Gastrocnemius medialis (tissue), 4 donors: Measurements from ENCODE around the gene PCDH9. TPM values are rescaled to one million over a fixed set of nuclear protein-coding genes. Genes with fewer than 3 reads are reported as not detected.

Source experiments
- ATAC-seq, 2 donors: fragments of 150-250 bp; one replicate each; pipeline ENCODE4 v1.9.1; 2016
- DNase-seq, 2 donors: peaks; one replicate each; pipeline ENCODE4 v3.0.0-alpha.2; 2019
- H3K27ac ChIP-seq, 4 donors: fragments of 200-600 bp; sonication (generic); 1 replicate in 1 of 4; 2 replicates in 3 of 4; pipeline ENCODE4 v1.5.1; 2016 to 2018; ENCODE audit warnings: mild to moderate bottlenecking in 2 of 4, moderate library complexity in 1 of 4
- H3K27me3 ChIP-seq, 3 donors: fragments of 200-600 bp; sonication (generic) in 2 of 3; 1 replicate in 1 of 3; 2 replicates in 2 of 3; pipeline versions ENCODE4 v1.5.1 to v1.6.0; 2016 to 2019; ENCODE audit warnings: mild to moderate bottlenecking in 1 of 3, moderate library complexity in 1 of 3
- H3K36me3 ChIP-seq, 2 donors: fragments of 200-600 bp; sonication (generic) in 1 of 2; one replicate each; pipeline ENCODE4 v1.5.1; 2017 to 2018
- H3K4me1 ChIP-seq, 2 donors: fragments of 200-600 bp; sonication (generic) in 1 of 2; one replicate each; pipeline ENCODE4 v1.5.1; 2016 to 2017; ENCODE audit warnings: mild to moderate bottlenecking in 2 of 2
- H3K4me3 ChIP-seq, 4 donors: fragments of 200-600 bp; sonication (generic) in 3 of 4; 1 replicate in 1 of 4; 2 replicates in 3 of 4; pipeline ENCODE4 v1.5.1; 2016 to 2019; ENCODE audit warnings: mild to moderate bottlenecking in 2 of 4
- H3K9me3 ChIP-seq, 3 donors: fragments of 200-600 bp; sonication (generic) in 2 of 3; 1 replicate in 1 of 3; 2 replicates in 2 of 3; pipeline ENCODE4 v1.5.1; 2016 to 2019
- POLR2A ChIP-seq, 2 donors: fragments of 450-650 bp; IDR thresholded peaks; one replicate each; pipeline ENCODE4 v1.6.1; 2017; ENCODE audit warnings: antibody characterized with exemption in 2 of 2, mild to moderate bottlenecking in 2 of 2, moderate library complexity in 2 of 2
- in situ Hi-C, 4 donors: fragments of 200-750 bp; cut with MboI; loops; one replicate each; pipeline versions ENCODE4 v1.15.0 to v1.8.0; 2017; ENCODE audit warnings: low sequenced_read_pairs in 4 of 4
- intact Hi-C: fragments of 100-400 bp; cut with DNase I; formaldehyde crosslinking; loops from one replicate; pipeline ENCODE4 v1.15.1; 2023; ENCODE audit warnings: low total_unique reads
- total RNA-seq, 4 donors: library from RNA; depleted of rRNA; stranded (reverse); fragments of >200 nt; gene quantifications; one replicate each; pipeline versions ENCODE4 v1.1.0 to v1.2.3, GENCODE V29; 2016
- TF ChIP-seq, protein P1 (sequence below), 5 experiments: fragments of 450-650 bp in 3 of 5; fragments of 200-600 bp in 2 of 5; sonication (generic) in 2 of 5; IDR thresholded peaks in 4 of 5; conservative IDR thresholded peaks in 1 of 5; 1 replicate in 4 of 5; 2 replicates in 1 of 5; pipeline ENCODE4 v1.5.1; 2016 to 2019; ENCODE audit warnings: antibody characterized with exemption in 5 of 5, mild to moderate bottlenecking in 3 of 5, moderate library complexity in 3 of 5

PCDH9 gene
- total RNA-seq, 4 donors from 2014 or later = 1.4 to 2.1 (median 1.9) TPM

DNA sequence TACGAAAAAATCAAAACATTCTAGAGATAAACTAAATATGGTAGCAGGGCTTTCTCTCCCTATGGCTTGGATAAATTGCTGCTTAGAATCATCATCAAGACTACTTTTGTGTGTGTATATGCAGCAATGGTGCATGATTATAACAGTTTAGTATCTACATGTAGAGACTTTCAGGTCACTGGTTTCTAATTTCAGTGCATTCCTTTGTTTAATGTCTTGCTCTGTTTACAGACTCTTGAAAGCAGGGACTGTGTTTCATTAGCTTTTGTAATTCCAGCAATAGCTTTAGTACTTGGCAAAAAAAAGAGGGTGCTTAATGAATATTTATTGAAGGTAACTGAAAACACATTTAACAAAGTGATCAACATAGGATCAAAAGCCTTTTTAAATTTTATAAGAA is 420.7 kb downstream of the PCDH9 start:
- Histone ChIP-seq H3K27me3 (no peaks in the 10 kb centered on the region), H3K27ac (no peak overlapping the region), H3K4me3 (no peak overlapping the region), H3K4me1 (no peaks in the 10 kb centered on the region), H3K9me3 (no peaks in the 10 kb centered on the region), H3K36me3 (no peaks in the 10 kb centered on the region)
- intact Hi-C loops (no loop called here), in situ Hi-C loops (no loop called here)
- DNase-seq = no peak
- ATAC-seq = no peak
- TF ChIP-seq, protein P1, sequence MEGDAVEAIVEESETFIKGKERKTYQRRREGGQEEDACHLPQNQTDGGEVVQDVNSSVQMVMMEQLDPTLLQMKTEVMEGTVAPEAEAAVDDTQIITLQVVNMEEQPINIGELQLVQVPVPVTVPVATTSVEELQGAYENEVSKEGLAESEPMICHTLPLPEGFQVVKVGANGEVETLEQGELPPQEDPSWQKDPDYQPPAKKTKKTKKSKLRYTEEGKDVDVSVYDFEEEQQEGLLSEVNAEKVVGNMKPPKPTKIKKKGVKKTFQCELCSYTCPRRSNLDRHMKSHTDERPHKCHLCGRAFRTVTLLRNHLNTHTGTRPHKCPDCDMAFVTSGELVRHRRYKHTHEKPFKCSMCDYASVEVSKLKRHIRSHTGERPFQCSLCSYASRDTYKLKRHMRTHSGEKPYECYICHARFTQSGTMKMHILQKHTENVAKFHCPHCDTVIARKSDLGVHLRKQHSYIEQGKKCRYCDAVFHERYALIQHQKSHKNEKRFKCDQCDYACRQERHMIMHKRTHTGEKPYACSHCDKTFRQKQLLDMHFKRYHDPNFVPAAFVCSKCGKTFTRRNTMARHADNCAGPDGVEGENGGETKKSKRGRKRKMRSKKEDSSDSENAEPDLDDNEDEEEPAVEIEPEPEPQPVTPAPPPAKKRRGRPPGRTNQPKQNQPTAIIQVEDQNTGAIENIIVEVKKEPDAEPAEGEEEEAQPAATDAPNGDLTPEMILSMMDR (IDR thresholded peaks at IDR 0.05 in 4 of 5, conservative IDR thresholded peaks at IDR 0.05 in 1 of 5) = no peak
- no peak for TF ChIP-seq POLR2A (IDR thresholded peaks at IDR 0.05)

DNA sequence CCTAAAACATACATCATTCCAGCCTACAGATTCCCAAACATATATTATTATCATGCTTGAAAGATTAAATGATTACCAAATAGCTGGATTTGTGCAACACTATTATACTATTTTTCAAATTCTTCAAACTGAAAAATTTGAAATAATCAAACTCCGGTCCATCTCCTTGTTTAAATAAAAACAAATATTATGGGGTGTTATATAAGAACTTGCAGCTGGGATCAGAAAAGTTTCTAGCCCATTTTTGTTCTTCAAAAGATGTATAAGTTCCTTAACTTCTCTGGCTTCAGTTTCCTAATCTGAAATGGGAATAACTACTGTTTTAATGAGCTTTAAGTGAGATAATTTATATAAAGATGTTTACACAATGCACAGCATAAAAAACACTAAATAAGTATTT is 422.9 kb downstream of the PCDH9 start:
- TF ChIP-seq, protein P1 (IDR thresholded peaks at IDR 0.05 in 4 of 5, conservative IDR thresholded peaks at IDR 0.05 in 1 of 5) = no peak
- no peak for TF ChIP-seq POLR2A (IDR thresholded peaks at IDR 0.05)
- in situ Hi-C loops = no loop called here
- no peak for ATAC-seq

DNA sequence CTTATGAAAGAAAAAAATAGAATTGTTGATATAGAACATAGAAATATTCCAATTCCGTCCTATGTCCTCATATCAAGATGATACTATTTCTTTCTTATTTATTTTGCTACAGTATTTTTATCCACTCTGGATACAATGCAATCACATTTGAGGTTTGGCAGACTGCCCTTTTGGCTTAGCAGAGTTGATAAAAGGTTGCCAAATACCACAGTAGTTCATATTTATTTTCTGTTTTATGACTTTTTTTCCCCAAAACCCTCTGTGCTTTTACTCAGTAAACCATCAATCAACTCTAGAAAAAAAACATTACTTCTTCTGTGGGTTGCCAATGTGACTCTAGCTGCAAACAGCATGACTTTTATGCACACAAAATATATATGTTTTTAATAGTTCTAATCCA is 424.5 kb downstream of the PCDH9 start:
- in situ Hi-C loops (no loop called here), intact Hi-C loops (no loop called here)
- no peak for TF ChIP-seq POLR2A (IDR thresholded peaks at IDR 0.05)
- TF ChIP-seq, protein P1 (IDR thresholded peaks at IDR 0.05 in 4 of 5, conservative IDR thresholded peaks at IDR 0.05 in 1 of 5) = no peak
- H3K36me3 ChIP-seq = no peaks in the 10 kb centered on the region
- no peaks in the 10 kb centered on the region for H3K27me3 ChIP-seq
- ATAC-seq = no peak
- no peaks in the 10 kb centered on the region for H3K9me3 ChIP-seq
- no peak overlapping the region for H3K4me3 ChIP-seq
- H3K4me1 ChIP-seq = peaks cover 0 to 4% of the 10 kb centered on the region in 2 donors
- H3K27ac ChIP-seq = no peak overlapping the region
- no peak for DNase-seq

More for the DNA sequence above, 422.9 kb downstream of the PCDH9 start:
- H3K4me3 ChIP-seq = no peak overlapping the region
- no peaks in the 10 kb centered on the region for H3K27me3 ChIP-seq
- DNase-seq = no peak
- no peak overlapping the region for H3K27ac ChIP-seq
- peaks cover 0 to 4% of the 10 kb centered on the region in 2 donors for H3K4me1 ChIP-seq
- no peaks in the 10 kb centered on the region for H3K9me3 ChIP-seq
- no peaks in the 10 kb centered on the region for H3K36me3 ChIP-seq
- intact Hi-C loops = no loop called here

DNA sequence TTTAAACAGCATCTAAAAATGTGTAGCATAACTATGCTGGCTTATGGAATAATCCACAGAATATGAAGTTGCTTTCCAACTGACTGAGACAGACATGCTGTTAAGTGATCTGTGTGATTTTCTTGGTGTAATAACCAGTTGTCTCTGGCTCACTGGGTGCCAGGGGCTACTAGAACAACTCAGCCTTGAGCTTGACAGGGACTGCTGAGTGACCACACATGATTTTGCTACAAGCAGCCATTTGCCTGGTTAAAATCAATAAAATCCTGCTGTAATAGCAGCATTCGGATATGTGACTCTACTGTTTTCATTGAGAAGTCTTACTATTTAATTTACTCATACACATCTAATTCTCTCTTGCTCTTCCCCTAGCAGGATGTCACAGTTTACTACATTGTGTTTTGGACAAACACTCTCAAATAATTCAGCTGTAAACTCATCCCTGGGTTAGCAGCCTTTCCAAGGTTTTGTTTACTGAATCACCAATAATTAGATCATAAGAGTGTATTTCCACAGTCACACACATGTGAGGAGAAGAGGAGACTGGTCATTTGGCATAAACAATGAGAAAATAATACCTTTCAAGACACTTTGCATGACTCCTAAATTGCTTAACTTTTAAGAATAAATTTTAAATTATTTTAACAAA is 426.2 kb downstream of the PCDH9 start:
- H3K4me1 ChIP-seq = peaks cover 0 to 4% of the 10 kb centered on the region in 2 donors
- no peaks in the 10 kb centered on the region for H3K9me3 ChIP-seq
- intact Hi-C loops (no loop called here), in situ Hi-C loops (no loop called here)
- no peak for ATAC-seq
- no peak for TF ChIP-seq POLR2A (IDR thresholded peaks at IDR 0.05)
- TF ChIP-seq, protein P1 (IDR thresholded peaks at IDR 0.05 in 4 of 5, conservative IDR thresholded peaks at IDR 0.05 in 1 of 5) = no peak
- no peak for DNase-seq
- no peaks in the 10 kb centered on the region for H3K36me3 ChIP-seq
- no peaks in the 10 kb centered on the region for H3K27me3 ChIP-seq
- H3K27ac ChIP-seq = no peak overlapping the region
- no peak overlapping the region for H3K4me3 ChIP-seq
